HUES48 (cell line): ENCODE data around the gene USF1.
A peak's percentile ranks its signal among the peaks of the same experiment; 100 is the strongest.

ENCODE experiments used
- H3K27ac ChIP-seq: one replicate; pipeline ENCODE4 v1.7.0; 2013; ENCODE audit warnings: low read depth, low read length, inconsistent platforms
- H3K27me3 ChIP-seq: 2 replicates; pipeline ENCODE4 v1.6.1; 2013; ENCODE audit warnings: mild to moderate bottlenecking, low read length; ENCODE audit not compliant: control insufficient read depth, insufficient read depth
- H3K36me3 ChIP-seq: 2 replicates; pipeline ENCODE4 v1.6.1; 2013; ENCODE audit warnings: low read length; ENCODE audit not compliant: control insufficient read depth, insufficient read depth
- H3K4me1 ChIP-seq: 2 replicates; pipeline ENCODE4 v1.6.1; 2013; ENCODE audit warnings: mild to moderate bottlenecking, low read length; ENCODE audit not compliant: control insufficient read depth, insufficient read depth
- H3K4me3 ChIP-seq: 2 replicates; pipeline ENCODE4 v1.5.1; 2013; ENCODE audit warnings: mild to moderate bottlenecking, low read depth, low read length
- H3K9ac ChIP-seq: 2 replicates; pipeline ENCODE4 v1.6.1; 2013; ENCODE audit warnings: mild to moderate bottlenecking, low read depth, low read length, moderate library complexity
- H3K9me3 ChIP-seq: 2 replicates; pipeline ENCODE4 v1.6.1; 2013; ENCODE audit warnings: low read length; ENCODE audit not compliant: control insufficient read depth, insufficient read depth

The USF1 gene

DNA sequence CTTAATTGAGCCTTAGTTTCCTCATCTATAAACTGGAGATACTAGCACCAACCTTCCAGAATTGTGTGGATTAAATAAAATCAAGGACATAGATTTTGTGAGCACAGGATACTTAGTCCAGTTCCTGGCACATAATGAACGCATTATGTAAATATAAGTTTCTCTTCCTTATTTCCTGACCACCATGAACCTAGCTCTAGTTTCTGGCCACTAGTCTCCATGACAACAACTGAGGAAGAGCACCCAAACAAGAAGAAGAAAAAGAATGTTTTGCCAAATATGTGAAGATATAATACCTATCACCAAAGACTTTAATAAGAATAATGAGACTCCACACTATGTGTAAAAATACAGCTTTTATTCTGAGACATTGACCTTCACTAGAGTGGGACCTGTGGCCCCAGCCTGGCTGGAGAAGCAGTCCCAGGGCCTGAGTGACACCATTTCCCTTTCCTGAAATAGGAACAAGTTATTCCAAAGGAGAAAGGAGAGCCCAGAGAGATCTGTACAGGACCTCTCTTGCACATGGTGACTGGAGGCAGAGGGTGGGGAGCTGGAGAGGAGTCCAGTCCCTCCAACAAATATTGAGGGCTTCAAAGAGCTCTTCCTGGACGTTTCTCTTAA is 940 bp upstream of the USF1 start:
- Histone ChIP-seq H3K4me3 (peak overlapping the region; percentile 96), H3K27ac (peak overlapping the region; percentile 95), H3K27me3 (no peaks in the 10 kb centered on the region), H3K36me3 (peaks cover 16% of the 10 kb centered on the region), H3K9me3 (no peaks in the 10 kb centered on the region), H3K9ac (peak overlapping the region; percentile 94; the same call in 1 of the 2 replicates), H3K4me1 (0 out of 2 replicates have a peak, but pooled peaks cover 4% of the 10 kb centered on the region)

DNA sequence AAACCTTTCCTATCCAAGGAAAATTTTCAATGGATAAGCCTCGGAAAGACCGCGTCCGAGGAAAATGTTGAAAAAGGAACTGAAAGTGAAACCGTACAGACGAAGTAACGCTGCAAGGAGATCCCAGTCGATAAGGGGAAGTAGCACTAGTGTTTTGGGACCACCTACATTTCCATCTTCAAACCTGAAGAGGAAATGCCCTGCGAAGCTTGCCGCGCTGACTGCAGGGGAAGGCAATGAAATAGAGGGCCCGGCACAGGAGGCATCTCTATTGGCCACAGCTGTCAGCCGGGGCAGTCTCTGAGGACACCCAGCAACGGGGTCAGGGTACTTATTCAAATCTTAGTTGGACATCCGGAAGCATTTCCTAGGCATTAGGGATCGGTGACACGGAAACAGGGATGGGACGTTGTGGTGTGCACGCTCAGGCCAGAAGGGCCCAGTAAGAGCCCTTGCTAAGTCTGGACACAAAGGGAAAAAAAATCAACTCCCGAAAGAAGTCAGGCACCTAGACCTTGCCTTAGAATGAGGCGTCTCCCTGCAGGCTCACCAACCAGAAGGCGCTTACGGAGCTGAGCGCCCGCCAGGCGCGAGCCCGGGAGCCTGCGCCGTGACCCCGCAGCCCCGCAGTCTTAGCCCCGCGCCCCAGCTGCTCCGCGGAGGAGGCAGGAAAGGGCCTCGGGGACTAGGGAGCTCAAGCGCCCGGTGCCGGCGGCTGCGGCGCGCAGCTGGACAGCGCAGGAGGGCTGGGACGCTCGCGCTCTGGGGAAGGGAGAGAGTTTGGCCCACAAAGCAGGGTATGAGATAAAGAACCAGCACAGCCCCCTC is 655 bp downstream of the USF1 start:
- H3K36me3 ChIP-seq: peaks cover 30% of the 10 kb centered on the region
- peak overlapping the region; percentile 96 for H3K4me3 ChIP-seq

DNA sequence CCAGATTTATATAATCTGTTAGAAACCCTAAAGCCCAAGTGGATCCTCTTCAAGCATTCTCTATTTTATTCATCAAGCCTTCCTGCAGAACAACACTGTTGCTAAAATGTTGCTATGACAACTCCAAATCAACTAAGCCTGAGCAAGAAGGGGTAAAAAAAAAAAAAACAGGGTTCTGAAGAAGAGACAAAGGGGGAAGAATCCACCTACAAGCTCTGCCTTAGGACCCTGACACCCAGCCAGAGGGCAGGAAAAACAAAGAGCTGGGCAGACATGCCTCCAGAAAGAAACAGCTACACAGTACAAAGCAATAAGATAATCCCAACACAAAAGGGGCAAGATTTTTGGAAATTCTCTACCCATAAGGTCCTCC is 1.3 kb downstream of the USF1 start:
- Histone ChIP-seq H3K27ac (peak overlapping the region; percentile 95), H3K9me3 (no peaks in the 10 kb centered on the region), H3K4me3 (peak overlapping the region; percentile 96), H3K4me1 (0 out of 2 replicates have a peak, but pooled peaks cover 4% of the 10 kb centered on the region), H3K9ac (peak overlapping the region; percentile 12; the same call in 1 of the 2 replicates), H3K27me3 (no peaks in the 10 kb centered on the region), H3K36me3 (peaks cover 36% of the 10 kb centered on the region)

More for the DNA sequence above, 655 bp downstream of the USF1 start:
- peak overlapping the region; percentile 94 for H3K9ac ChIP-seq
- peak overlapping the region; percentile 95 for H3K27ac ChIP-seq
- no peaks in the 10 kb centered on the region for H3K27me3 ChIP-seq
- H3K4me1 ChIP-seq: 0 out of 2 replicates have a peak, but pooled peaks cover 4% of the 10 kb centered on the region
- H3K9me3 ChIP-seq: no peaks in the 10 kb centered on the region

DNA sequence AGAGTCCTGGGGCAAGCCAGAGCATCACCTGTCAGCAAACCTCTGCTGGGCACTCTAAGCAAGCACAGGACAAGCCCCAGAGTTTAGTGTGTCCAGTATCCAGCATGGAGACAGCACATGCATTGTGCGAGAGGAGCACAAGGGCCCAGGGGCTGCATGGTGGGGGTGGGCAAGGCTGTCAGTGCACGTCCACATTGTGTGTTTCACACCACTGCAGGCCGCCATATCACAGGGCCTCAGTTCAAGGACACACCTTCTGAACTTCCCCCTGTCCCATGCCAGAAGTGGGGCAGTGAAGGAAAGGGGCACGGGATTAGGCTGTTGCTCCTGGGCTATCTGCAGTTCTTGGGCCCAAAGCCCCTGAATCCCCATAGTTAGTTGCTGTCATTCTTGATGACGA is 6.2 kb downstream of the USF1 start:
- Histone ChIP-seq H3K9ac (no peak overlapping the region), H3K4me1 (peaks cover 17% of the 10 kb centered on the region; the same call in 1 of the 2 replicates), H3K36me3 (peaks cover 47% of the 10 kb centered on the region)

DNA sequence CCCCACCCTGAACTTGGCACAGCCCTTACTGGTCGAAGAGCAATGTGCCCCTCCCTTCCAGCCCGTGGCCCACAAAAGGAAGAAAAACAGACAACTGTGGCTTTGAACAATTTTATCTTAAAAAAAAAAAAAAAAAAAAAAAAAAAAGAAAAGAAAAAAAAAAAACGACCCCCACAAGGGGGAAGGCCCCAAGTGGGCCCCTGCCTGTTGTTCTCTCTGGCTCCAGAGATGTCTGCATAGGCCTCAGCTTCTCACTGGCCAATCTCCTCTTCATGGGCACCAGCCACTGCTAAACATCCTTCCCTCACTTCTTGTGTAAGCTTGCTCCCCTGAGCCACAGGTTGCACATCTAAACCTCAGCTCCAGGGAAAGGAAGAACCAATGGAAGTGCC is 6.6 kb downstream of the USF1 start:
- Histone ChIP-seq H3K27ac (peak overlapping the region; percentile 77), H3K27me3 (no peaks in the 10 kb centered on the region), H3K4me1 (peaks cover 17% of the 10 kb centered on the region; the same call in 1 of the 2 replicates), H3K9me3 (no peaks in the 10 kb centered on the region), H3K4me3 (peak overlapping the region; percentile 81), H3K36me3 (peaks cover 47% of the 10 kb centered on the region), H3K9ac (no peak overlapping the region)

More for the DNA sequence above, 6.2 kb downstream of the USF1 start:
- Histone ChIP-seq H3K9me3 (no peaks in the 10 kb centered on the region), H3K4me3 (peak overlapping the region; percentile 81), H3K27ac (no peak overlapping the region), H3K27me3 (no peaks in the 10 kb centered on the region)

DNA sequence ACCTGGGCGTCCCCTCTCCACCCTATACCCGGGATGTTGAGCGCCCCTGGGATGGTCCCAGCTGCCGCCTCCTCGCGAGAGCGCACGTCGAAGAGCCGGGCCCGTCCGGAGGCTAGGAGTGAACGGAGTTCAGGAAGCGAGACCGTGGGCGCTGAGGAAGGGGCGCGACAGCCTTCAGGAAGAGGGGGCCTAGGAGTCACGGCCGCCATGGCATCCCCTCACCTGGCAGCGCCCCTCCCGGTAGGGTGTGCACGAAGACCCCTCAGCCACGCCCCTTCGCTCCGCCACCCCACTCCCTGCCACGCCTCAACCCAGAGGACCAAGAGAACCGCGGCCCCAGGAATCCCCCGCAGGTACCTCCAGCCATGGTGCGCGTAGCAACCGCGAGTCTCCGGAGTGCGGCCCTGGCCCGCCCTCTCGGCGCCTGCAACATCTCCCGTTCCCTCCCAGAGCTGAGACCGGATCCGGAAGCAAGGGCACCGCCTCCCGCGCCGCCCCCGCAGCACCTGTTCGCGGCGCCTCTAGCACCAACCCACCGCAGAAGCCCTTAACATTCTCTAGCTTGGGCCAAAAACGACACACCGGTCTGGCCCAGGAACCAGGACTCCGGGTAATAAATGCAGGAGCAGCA is 7.1 kb downstream of the USF1 start, which contains the start of gene TSTD1:
TSTD1 (minus strand) TSS at position 442 of the 631 bp plus-strand sequence; CDS start at position 367, 75 bp downstream.
- no peaks in the 10 kb centered on the region for H3K9me3 ChIP-seq
- peaks cover 47% of the 10 kb centered on the region for H3K36me3 ChIP-seq
- peak within 1 kb of the TSS; percentile 81 for H3K4me3 ChIP-seq
- peak within 1 kb of the TSS; percentile 46; the same call in 1 of the 2 replicates for H3K9ac ChIP-seq
- peak within 1 kb of the TSS; percentile 77 for H3K27ac ChIP-seq
- H3K4me1 ChIP-seq: peaks cover 17% of the 10 kb centered on the region; the same call in 1 of the 2 replicates
- no peaks in the 10 kb centered on the region for H3K27me3 ChIP-seq

DNA sequence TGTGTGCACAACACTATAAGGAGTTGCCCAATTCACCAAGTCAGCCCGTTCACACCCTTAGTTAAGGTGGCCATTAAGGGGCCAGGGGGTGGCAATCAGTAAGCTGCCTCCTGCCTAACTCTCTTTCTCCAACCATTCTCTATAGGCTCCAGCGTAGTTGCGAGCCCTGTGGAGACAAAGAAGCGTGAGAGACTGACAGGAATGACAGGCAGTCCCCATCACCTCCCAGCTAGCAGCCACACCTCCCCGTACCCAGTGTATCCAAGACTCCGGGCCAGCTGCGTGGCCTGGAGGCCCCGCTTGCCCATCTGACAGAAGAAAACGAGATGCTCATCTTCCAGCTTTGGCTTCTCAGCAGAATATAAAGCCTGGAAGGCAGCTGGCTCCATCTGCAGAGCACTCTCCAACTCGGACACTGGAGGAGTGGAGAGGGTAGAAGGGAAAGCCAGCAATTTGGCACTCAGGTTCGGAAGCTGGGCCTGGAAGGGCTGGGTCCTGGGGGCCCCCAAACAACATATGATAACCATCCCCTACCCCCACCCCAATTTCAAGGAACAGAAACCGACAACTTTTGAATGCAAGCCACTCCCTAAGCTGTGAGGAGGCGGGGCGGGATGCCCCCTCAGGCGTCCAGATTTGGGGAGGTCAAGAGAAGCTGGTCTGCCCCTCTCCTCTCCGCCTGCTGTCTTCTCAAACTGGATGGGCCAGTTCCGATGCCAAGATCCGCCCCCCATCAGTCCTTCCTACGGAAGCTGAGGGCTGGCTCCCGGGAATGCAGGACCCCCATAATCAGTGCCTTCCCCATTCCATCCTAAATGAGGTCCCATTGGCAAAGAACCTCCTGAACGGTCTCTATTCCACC is 7.9 kb downstream of the USF1 start:
- peak overlapping the region; percentile 81 for H3K4me3 ChIP-seq
- H3K27me3 ChIP-seq: no peaks in the 10 kb centered on the region
- H3K36me3 ChIP-seq: peaks cover 42% of the 10 kb centered on the region
- peak overlapping the region; percentile 77 for H3K27ac ChIP-seq
- H3K9me3 ChIP-seq: no peaks in the 10 kb centered on the region
- H3K4me1 ChIP-seq: peaks cover 17% of the 10 kb centered on the region; the same call in 1 of the 2 replicates
- peak overlapping the region; percentile 46; the same call in 1 of the 2 replicates for H3K9ac ChIP-seq

DNA sequence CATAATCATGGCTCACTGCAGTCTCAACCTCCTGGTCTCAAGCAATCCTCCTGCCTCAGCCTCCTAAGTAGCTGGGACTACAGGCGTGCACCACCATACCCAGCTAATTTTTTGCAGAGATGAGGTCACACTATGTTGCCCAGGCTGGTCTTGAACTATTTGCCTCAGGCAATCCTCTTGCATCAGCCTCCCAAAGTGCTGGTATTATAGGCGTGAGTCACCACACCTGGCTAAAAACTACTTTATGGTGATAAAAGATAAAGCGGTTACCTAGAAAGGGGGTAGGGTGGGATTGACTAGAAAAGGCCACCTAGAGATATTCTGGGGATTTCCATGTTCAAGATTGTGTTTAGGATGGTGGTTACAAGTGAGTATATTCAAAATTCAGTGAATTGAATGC is 12.0 kb downstream of the USF1 start:
- Histone ChIP-seq H3K9me3 (no peaks in the 10 kb centered on the region), H3K4me1 (peaks cover 20% of the 10 kb centered on the region; the same call in 1 of the 2 replicates), H3K27ac (no peak overlapping the region), H3K36me3 (peaks cover 7% of the 10 kb centered on the region; the same call in 1 of the 2 replicates), H3K27me3 (no peaks in the 10 kb centered on the region), H3K9ac (no peak overlapping the region), H3K4me3 (no peak overlapping the region)

DNA sequence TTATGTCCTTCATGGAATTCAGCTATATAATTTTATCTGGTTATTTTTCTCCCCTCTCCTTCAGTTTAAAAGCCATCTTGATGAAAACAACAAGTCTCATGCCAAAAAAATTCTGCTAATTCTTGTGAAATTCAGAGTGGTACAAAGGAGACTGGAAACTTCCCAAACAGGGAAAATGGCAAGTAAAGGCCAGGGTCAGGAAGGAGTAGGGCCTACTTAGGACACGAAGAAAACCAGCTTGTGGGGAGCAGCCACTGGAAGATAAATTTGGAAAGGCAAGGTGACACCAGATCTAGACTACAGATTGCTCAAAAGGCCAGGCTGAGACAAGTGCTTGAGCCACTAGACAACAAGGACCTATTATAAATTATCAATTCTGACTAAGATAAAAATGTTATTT is 13.4 kb downstream of the USF1 start:
- no peak overlapping the region for H3K27ac ChIP-seq
- no peak overlapping the region for H3K4me3 ChIP-seq
- no peaks in the 10 kb centered on the region for H3K27me3 ChIP-seq
- peaks cover 5% of the 10 kb centered on the region; the same call in 1 of the 2 replicates for H3K36me3 ChIP-seq
- peaks cover 14% of the 10 kb centered on the region; the same call in 1 of the 2 replicates for H3K4me1 ChIP-seq
- no peak overlapping the region for H3K9ac ChIP-seq
- no peaks in the 10 kb centered on the region for H3K9me3 ChIP-seq

DNA sequence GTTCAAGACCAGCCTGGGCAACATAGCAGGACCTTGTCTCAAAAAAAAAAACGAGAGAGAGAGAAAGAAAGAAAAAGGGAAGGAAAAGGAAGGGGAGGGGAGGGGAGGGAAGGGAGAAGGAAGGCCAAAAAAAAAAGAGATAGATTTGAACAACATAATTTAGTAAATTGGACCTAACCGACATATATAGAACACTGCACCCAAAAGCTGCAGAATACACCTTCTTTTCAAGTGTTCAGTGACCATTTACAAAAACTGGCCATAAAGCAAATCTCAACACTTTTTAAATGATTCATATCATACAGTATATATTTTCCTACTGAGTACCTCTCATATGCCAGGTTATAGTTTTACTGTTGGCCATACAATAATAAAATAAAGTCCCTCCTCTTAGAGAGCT is 13.9 kb downstream of the USF1 start:
- H3K9me3 ChIP-seq: no peaks in the 10 kb centered on the region
- no peak overlapping the region for H3K27ac ChIP-seq
- peaks cover 13% of the 10 kb centered on the region; the same call in 1 of the 2 replicates for H3K4me1 ChIP-seq
- H3K9ac ChIP-seq: no peak overlapping the region
- no peaks in the 10 kb centered on the region for H3K27me3 ChIP-seq
- no peak overlapping the region for H3K4me3 ChIP-seq
- no peaks in the 10 kb centered on the region for H3K36me3 ChIP-seq
